Right cardiac atrium (tissue), 5 donors: Measurements from ENCODE around the gene NMRK1. TPM values are rescaled to one million over a fixed set of nuclear protein-coding genes. Genes with fewer than 3 reads are reported as not detected.

Experiments used
- ATAC-seq, 2 donors: fragments of 200-7000 bp; cut with Tn5 transposase; one replicate each; pipeline versions ENCODE4 v1.8.0 to v1.9.1; 2020; ENCODE audit warnings: moderate library complexity in 2 of 2, mild to moderate bottlenecking in 1 of 2
- DNase-seq, 3 donors: peaks; one replicate each; pipeline ENCODE4 v3.0.0-alpha.2; 2020
- H3K27ac ChIP-seq: one replicate; pipeline ENCODE4 v1.5.1; 2013; ENCODE audit warnings: mild to moderate bottlenecking, low read length, control low read depth, moderate library complexity
- H3K27me3 ChIP-seq: one replicate; pipeline ENCODE4 v1.6.1; 2013; ENCODE audit not compliant: control insufficient read depth, insufficient read depth
- H3K4me1 ChIP-seq: one replicate; pipeline ENCODE4 v1.6.1; 2013; ENCODE audit warnings: low read length; ENCODE audit not compliant: control insufficient read depth, insufficient read depth
- H3K4me3 ChIP-seq: one replicate; pipeline ENCODE4 v1.5.1; 2013; ENCODE audit warnings: low read length, control low read depth
- H3K9me3 ChIP-seq: one replicate; pipeline ENCODE4 v1.6.1; 2013; ENCODE audit warnings: low read length; ENCODE audit not compliant: control insufficient read depth
- WGBS: extraction: QIAGEN DNeasy Blood & Tissue Kit; methylation state at CpG from one replicate; pipeline ENCODE4 v1.1.7; 2013; 5-methylcytosine and 5-hydroxymethylcytosine counted together
- intact Hi-C, 4 donors: fragments of 100-400 bp; cut with DNase I; formaldehyde crosslinking; loops; one replicate each; pipeline versions ENCODE4 v1.11.0 to v1.14.0; 2022 to 2023
- long read RNA-seq, 4 donors: library from polyadenylated mRNA; unstranded; transcript quantifications; one replicate each; pipeline ENCODE4 v2.0.0, GENCODE V29; 2020 to 2021
- polyA plus RNA-seq: library from polyadenylated mRNA; stranded (reverse); fragments of 200-250 nt; gene quantifications from one replicate; pipeline ENCODE4 v1.2.3, GENCODE V29; 2013
- total RNA-seq, 4 donors: library from RNA; stranded (reverse); fragmentation: NEBNext Ultra II Directional; extraction: Animal tissue kit (Norgen Biotek cat#: 25700); gene quantifications; one replicate each; pipeline ENCODE4 v1.2.1, GENCODE V29; 2021
- donor health status: healthy with polysubstance abuse.
- donor health status: DM: no; HTN: yes; CAD: no.
- donor health status: DM: no; HTN: no; CAD: no.
- donor health status: DM: no; HTN: yes; CAD: no; lungs with severe emphysema.
- donor health status: DM: yes; HTN: yes; CAD: no.

Gene NMRK1
- 10 to 100 TPM; 11.6 to 27.3 (median 21.5) TPM for total RNA-seq
- 30.2 TPM for polyA plus RNA-seq
- long read RNA-seq, donor 1, transcript NMRK1-201 (9 exons, 1,185 nt): major isoform, 17 of 26 reads
- long read RNA-seq, donor 1, partial matches to known transcripts: 1 of 26 reads
- long read RNA-seq, donor 1, other reads (novel, unspliced or antisense): 7 of 26 reads
- long read RNA-seq, donor 2, transcript NMRK1-201 (9 exons, 1,185 nt): major isoform, 17 of 31 reads
- long read RNA-seq, donor 2, partial matches to known transcripts: 2 of 31 reads
- long read RNA-seq, donor 2, other reads (novel, unspliced or antisense): 9 of 31 reads
- long read RNA-seq, donor 3, transcript NMRK1-202 (8 exons, 1,121 nt): minor isoform, 11 of 97 reads
- long read RNA-seq, donor 3, transcript NMRK1-201 (9 exons, 1,185 nt): major isoform, 43 of 97 reads
- long read RNA-seq, donor 3, partial matches to known transcripts: 3 of 97 reads
- long read RNA-seq, donor 3, other reads (novel, unspliced or antisense): 36 of 97 reads
- long read RNA-seq, donor 4, transcript NMRK1-201 (9 exons, 1,185 nt): major isoform, 11 of 15 reads
- long read RNA-seq, donor 4, partial matches to known transcripts: 0 of 15 reads
- long read RNA-seq, donor 4, other reads (novel, unspliced or antisense): 1 of 15 reads

DNA sequence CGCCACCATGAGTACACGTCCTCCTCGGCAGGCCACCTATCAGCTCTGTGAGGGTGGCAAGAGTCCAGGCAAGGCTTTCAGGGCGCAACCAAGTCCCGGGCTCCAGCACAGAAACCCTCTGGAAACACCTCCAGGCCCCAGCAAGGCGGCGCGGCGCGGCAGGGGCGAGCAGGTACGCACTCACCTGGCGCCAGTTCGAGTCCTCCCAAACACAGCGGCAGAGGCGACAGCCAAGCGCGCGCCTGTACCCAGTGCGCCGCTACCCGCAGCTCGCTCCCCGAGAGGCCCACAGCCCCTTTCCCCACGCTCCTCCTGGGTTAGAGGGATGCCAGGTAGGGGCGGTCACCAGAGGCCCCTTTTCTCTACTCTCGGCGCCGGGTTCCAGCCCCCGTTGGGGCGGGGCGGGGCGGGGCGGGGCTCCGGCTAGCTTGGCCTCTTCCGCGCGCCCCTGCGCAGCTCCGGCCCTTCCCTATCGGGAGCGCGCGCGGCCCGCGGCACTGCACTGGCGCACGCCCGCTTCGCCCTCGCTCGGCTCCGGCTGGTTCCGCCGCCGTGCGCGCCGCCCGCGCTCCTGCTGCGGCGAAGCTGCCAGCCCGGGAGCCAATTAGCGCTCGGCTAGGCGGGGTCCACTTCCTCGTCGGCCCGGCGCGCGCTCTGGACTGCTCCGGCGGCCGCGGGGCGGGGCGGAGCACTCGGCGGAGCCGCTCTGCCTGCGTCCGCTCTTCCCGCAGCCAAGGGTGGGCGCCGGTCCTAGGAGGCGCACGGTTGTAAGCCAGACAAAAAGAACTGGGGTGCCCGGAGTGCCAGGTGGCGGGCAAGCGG lies at the start of gene NMRK1, which contains the start of gene OSTF1:
Gene NMRK1, minus strand, starts transcription at position 332 of the 822 bp plus-strand sequence. CDS start 5,040 bp downstream, outside the sequence.
Gene OSTF1, plus strand, starts transcription at position 691 of the 822 bp plus-strand sequence. CDS start 179 bp downstream, outside the sequence.
- intact Hi-C loops: loop anchor here in 1 of 4 donors (10.0 kb wide), 1 partner anchor 917 kb away; no protein-coding TSS in a partner anchor
- ATAC-seq: peak; percentile 96 to 97
- H3K27ac ChIP-seq: peak within 1 kb of the TSS; percentile 99
- no peaks in the 10 kb centered on the region for H3K27me3 ChIP-seq
- DNase-seq: peak; percentile 97 to 99 (median 99)
- no peaks in the 10 kb centered on the region for H3K9me3 ChIP-seq
- H3K4me3 ChIP-seq: peak within 1 kb of the TSS; percentile 97
- under 1% methylated on average over 93 of the region's 93 CpGs for WGBS
- H3K4me1 ChIP-seq: peaks cover 5% of the 10 kb centered on the region

DNA sequence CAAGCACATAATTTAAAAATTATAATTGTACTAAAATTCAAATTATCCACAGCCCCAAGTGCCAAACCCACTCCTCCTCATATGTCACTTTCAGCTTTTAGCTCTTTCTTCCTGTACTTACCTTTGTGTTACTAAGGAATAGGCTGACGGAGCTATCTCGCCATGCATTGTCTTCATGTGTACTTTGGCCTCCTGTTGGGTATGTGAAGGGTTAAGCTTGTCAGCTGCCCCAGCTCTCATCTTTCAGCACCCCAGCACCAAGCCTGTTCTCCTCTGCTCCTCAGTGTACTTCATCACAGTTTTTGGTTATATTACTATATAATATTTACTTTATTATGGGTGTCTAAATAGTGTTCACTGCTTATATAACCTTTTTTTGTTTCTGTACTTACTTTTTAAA lies 46.5 kb upstream of the NMRK1 start:
- no peak overlapping the region for H3K4me3 ChIP-seq
- no peak overlapping the region for H3K27ac ChIP-seq
- intact Hi-C loops: no loop called here
- DNase-seq (no peak), ATAC-seq (no peak)
- H3K9me3 ChIP-seq: no peaks in the 10 kb centered on the region
- WGBS: 97% methylated on average over 2 of the region's 2 CpGs
- no peaks in the 10 kb centered on the region for H3K27me3 ChIP-seq
- no peaks in the 10 kb centered on the region for H3K4me1 ChIP-seq

DNA sequence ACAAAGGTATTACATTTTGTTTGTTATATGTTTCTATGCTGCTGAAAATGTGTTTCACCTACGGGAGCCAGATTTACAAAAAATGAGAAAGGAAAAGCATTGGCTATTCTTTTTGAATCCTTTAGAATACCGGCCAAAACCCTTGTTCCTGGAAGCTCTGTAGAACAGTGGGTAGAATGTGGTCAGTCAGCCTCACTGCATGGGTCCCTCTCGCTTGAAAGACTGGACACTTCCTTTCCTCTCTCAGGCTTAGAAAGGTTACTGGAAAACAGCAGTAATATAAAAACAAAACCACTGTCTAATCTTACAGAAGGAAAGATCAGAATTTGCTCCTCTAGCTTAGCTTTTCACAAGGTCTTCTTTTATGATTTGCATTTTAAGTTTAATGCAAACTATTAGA lies 45.4 kb upstream of the NMRK1 start:
- 90% methylated on average over 3 of the region's 3 CpGs for WGBS
- DNase-seq (no peak), ATAC-seq (no peak)

DNA sequence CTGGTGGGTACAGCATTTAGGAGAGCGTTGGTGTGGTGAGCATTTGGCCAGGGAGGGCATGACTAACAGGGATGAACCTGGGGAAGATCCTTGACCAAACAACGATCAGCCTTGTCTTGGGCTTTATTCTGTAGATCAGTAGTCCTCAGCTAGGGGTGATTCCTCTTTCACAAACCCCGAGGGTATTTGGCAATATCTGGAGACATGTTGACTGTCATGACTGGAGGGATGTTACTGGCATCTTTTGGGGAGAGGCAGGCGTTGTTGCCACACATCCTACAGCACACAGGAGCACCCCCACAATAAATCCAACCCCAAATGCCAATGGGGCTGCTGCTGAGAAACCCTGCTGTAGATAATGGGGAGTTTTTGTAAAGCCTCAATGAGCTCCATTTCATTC lies 44.3 kb upstream of the NMRK1 start:
- no peaks in the 10 kb centered on the region for H3K27me3 ChIP-seq
- H3K27ac ChIP-seq: no peak overlapping the region
- no peak for DNase-seq
- no peaks in the 10 kb centered on the region for H3K9me3 ChIP-seq
- no peak for ATAC-seq
- no peaks in the 10 kb centered on the region for H3K4me1 ChIP-seq
- 83% methylated on average over 4 of the region's 4 CpGs for WGBS
- intact Hi-C loops: no loop called here
- no peak overlapping the region for H3K4me3 ChIP-seq

More for the DNA sequence above, 45.4 kb upstream of the NMRK1 start:
- Histone ChIP-seq H3K9me3 (no peaks in the 10 kb centered on the region), H3K4me1 (no peaks in the 10 kb centered on the region), H3K27me3 (no peaks in the 10 kb centered on the region), H3K4me3 (no peak overlapping the region), H3K27ac (no peak overlapping the region)
- intact Hi-C loops: no loop called here

DNA sequence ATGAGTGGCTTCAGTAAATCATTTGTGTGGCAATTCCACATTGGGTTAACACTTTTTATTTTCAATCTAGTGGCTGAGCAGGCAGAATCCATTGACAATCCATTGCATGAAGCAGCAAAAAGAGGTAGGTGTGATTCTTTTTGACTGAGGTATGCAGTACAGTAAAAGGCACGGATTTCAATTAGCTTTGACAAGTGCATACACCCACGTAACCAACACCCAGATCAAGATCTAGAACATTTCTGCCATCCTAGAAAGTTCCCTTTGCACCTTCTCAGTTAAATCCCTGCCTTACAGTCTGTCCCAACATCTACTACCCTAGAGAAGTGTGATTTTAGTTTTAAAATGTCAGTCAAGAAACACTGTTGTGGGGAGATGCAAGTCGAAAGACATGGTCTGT lies 43.7 kb upstream of the NMRK1 start:
- ATAC-seq: no peak
- Histone ChIP-seq H3K4me3 (no peak overlapping the region), H3K27ac (no peak overlapping the region), H3K27me3 (no peaks in the 10 kb centered on the region), H3K4me1 (no peaks in the 10 kb centered on the region), H3K9me3 (no peaks in the 10 kb centered on the region)
- DNase-seq: no peak
- intact Hi-C loops: no loop called here
- WGBS: 97% methylated on average over 3 of the region's 3 CpGs

DNA sequence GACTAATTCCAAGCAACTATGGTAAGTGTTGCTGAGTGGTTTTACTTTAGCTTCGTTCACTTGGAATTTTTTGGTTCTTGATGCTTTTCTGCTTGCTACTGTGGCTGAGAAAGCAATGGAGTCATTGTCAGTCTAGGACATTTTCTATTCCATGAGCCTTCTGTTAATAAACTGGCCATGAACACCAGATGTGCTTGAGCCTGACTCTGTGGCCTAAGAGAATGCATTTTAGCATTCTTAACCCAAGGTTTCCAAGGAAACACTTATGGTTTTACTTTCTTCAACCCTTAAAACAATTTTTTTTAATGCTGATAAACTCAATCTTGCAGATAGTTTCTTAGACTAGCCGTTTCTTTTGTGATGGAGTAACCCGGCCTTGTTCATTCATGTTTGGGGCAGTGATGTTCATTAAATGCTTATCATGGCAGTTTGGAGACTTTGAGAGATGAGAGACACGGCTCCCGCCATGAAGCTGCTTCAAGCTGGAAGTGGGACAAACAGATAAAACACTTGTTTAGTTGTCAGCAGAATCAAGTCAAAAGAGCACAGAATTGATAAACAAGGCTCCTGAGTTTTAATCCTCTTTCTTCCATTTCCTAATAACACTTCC lies 42.8 kb upstream of the NMRK1 start:
- Histone ChIP-seq H3K9me3 (no peaks in the 10 kb centered on the region), H3K27ac (no peak overlapping the region), H3K4me1 (no peaks in the 10 kb centered on the region), H3K27me3 (no peaks in the 10 kb centered on the region), H3K4me3 (no peak overlapping the region)
- ATAC-seq (no peak), DNase-seq (no peak)
- 56% methylated on average over 5 of the region's 5 CpGs for WGBS
- intact Hi-C loops: no loop called here

DNA sequence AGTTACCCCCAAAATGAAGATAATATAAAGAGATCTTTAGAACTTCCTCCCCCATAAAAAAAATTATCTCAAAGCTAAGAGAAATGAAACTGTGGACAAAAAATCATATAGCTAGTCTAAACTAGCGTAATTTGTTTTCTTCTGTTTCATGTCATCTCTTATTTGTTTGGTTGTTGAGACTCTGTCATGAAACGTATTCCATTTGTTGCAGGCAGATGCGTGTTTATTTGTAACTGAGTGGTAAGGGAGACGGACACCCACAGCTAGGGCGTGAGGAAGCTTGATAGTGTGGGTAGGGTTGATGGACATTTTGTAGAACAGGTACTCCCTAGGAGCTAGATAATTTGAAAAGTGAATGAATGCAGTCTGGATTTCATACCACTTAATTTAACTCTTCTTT lies 42.2 kb upstream of the NMRK1 start:
- 95% methylated on average over 5 of the region's 5 CpGs for WGBS
- ATAC-seq (no peak), DNase-seq (no peak)
- intact Hi-C loops: no loop called here
- H3K4me1 ChIP-seq: no peaks in the 10 kb centered on the region
- no peaks in the 10 kb centered on the region for H3K27me3 ChIP-seq
- H3K27ac ChIP-seq: no peak overlapping the region
- H3K9me3 ChIP-seq: no peaks in the 10 kb centered on the region
- no peak overlapping the region for H3K4me3 ChIP-seq

DNA sequence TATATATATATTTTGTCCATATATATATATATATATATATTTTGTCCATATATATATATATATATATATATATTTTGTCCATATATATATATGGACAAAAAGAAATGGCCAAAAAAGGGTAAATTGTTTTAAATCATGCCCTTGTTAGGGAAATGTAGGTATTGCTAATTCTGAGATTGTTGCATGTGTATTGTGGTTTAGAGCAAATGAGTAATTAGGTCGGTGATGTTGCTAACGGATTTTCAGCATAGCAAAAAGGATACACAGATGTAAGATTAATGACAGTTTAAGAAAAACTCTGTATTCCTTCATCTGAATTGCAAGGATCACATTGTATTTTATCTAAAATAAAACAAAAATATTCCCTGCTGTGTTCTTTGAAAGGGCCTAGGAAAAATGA lies 40.6 kb upstream of the NMRK1 start:
- DNase-seq (no peak), ATAC-seq (no peak)
- WGBS: 98% methylated on average over 2 of the region's 2 CpGs
- H3K27me3 ChIP-seq: no peaks in the 10 kb centered on the region
- H3K27ac ChIP-seq: no peak overlapping the region
- H3K4me1 ChIP-seq: no peaks in the 10 kb centered on the region
- no peak overlapping the region for H3K4me3 ChIP-seq
- no peaks in the 10 kb centered on the region for H3K9me3 ChIP-seq
- intact Hi-C loops: no loop called here

DNA sequence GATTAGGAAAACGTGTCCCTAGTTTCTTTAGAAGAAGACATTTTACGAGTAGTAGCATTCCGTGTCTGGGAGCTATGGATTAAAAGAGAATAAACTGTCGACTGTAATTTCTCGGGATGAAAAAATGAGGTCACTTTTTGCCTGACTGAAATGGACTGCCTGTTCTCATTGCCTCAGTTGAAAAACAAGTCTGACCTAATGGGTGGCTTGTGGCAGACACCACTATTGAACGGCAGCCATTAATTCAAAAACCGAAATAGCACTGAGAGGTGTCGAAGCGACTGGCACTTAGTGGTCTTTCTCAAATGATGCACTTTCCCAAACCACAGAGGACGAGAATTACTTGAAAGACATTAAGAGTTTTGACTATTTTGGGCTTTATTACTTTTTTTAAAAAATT lies 35.7 kb upstream of the NMRK1 start:
- Histone ChIP-seq H3K4me3 (no peak overlapping the region), H3K27ac (no peak overlapping the region), H3K9me3 (no peaks in the 10 kb centered on the region), H3K27me3 (no peaks in the 10 kb centered on the region), H3K4me1 (no peaks in the 10 kb centered on the region)
- intact Hi-C loops: no loop called here
- WGBS: 86% methylated on average over 10 of the region's 10 CpGs
- DNase-seq (no peak), ATAC-seq (no peak)

DNA sequence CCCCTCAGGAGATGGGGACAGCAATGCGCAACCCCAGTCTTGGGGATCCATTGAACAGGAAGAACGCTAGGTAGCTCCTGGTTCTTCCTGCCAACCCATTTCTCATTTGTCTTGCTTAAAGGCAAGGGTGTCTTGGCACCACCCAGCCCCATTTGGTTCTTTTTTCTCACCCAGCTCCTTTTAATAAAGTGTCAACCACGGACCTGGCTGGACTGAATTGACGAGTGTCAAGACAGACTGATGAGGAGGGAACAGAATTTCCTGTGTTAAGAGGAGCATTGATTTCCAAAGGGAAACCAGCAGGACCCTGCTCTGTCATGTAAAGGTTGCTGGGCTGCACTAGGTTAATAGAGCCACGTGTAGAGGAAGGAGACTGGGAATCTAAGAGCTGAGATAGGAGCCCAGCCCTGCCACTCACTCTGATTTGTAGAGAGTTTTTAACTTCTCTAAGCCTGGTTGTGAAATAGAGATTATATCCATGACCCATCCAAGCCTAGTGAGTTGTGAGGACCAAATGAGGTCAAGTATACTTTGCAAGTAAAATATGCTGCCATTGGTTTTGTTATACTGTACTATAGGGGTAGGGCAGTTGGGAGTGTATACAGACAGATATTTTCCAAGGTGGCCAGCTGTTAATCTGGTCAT lies 34.1 kb upstream of the NMRK1 start:
- WGBS: 79% methylated on average over 5 of the region's 5 CpGs
- no peaks in the 10 kb centered on the region for H3K4me1 ChIP-seq
- ATAC-seq: no peak
- DNase-seq: no peak
- H3K27me3 ChIP-seq: no peaks in the 10 kb centered on the region
- no peak overlapping the region for H3K4me3 ChIP-seq
- intact Hi-C loops: no loop called here
- H3K9me3 ChIP-seq: no peaks in the 10 kb centered on the region
- no peak overlapping the region for H3K27ac ChIP-seq
